Measurements from ENCODE around the gene KAT5.

Gene KAT5

GRCh38 chr11:65710421-65710820 is 1.6 kb upstream of the KAT5 start:
- Histone ChIP-seq H3K27me3 (ENCODE audit: control insufficient read depth in 1 of 2, insufficient read depth in 2 of 2, low read length in 2 of 2) (no peaks in the 10 kb centered on the region), H3K9me3 (ENCODE audit: control insufficient read depth in 2 of 2, low read length in 2 of 2) (no peaks in the 10 kb centered on the region), H3K36me3 (ENCODE audit: control insufficient read depth in 2 of 2, insufficient read depth in 2 of 2, low read length in 2 of 2) (peaks cover 21 to 22% of the 10 kb centered on the region in 2 donors), H3K4me1 (ENCODE audit: control insufficient read depth, insufficient read depth, low read length) (peaks cover 23% of the 10 kb centered on the region), H3K9ac (ENCODE audit: low read length in 2 of 2) (no peak overlapping the region), H3K4me3 (ENCODE audit: low read length in 2 of 2) (no peak overlapping the region), H3K27ac (ENCODE audit: low read length) (no peak overlapping the region)

DNA sequence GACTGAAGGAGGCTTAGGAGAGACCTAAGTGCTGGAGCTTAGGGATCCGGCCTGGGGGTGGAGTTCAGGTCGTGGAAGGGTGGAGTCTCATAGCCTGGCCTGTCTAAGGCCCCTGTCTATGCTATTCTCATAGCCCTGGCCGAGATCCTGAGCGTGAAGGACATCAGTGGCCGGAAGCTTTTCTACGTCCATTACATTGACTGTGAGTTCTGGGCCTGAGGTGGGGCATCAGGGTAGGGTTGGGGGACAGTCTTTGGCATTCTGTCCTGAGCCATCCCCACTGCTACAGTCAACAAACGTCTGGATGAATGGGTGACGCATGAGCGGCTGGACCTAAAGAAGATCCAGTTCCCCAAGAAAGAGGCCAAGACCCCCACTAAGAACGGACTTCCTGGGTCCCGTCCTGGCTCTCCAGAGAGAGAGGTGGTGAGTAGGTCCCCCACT is 603 bp downstream of the KAT5 start:
- Histone ChIP-seq H3K9ac (ENCODE audit: low read length in 2 of 2) (peak overlapping the region; percentile 95 to 98), H3K36me3 (ENCODE audit: control insufficient read depth in 2 of 2, insufficient read depth in 2 of 2, low read length in 2 of 2) (peaks cover 39 to 41% of the 10 kb centered on the region in 2 donors), H3K9me3 (ENCODE audit: control insufficient read depth in 2 of 2, low read length in 2 of 2) (no peaks in the 10 kb centered on the region), H3K4me1 (ENCODE audit: control insufficient read depth, insufficient read depth, low read length) (peaks cover 21% of the 10 kb centered on the region), H3K27ac (ENCODE audit: low read length) (peak overlapping the region; percentile 100), H3K4me3 (ENCODE audit: low read length in 2 of 2) (peak overlapping the region; percentile 84 to 88), H3K27me3 (ENCODE audit: control insufficient read depth in 1 of 2, insufficient read depth in 2 of 2, low read length in 2 of 2) (no peaks in the 10 kb centered on the region)

GRCh38 chr11:65713212-65713969 is 1.3 kb downstream of the KAT5 start:
- Histone ChIP-seq H3K4me1 (ENCODE audit: control insufficient read depth, insufficient read depth, low read length) (peaks cover 28% of the 10 kb centered on the region), H3K9me3 (ENCODE audit: control insufficient read depth in 2 of 2, low read length in 2 of 2) (no peaks in the 10 kb centered on the region), H3K36me3 (ENCODE audit: control insufficient read depth in 2 of 2, insufficient read depth in 2 of 2, low read length in 2 of 2) (peaks cover 46 to 48% of the 10 kb centered on the region in 2 donors), H3K27me3 (ENCODE audit: control insufficient read depth in 1 of 2, insufficient read depth in 2 of 2, low read length in 2 of 2) (no peaks in the 10 kb centered on the region), H3K9ac (ENCODE audit: low read length in 2 of 2) (peak overlapping the region; percentile 95 to 98), H3K4me3 (ENCODE audit: low read length in 2 of 2) (peak overlapping the region; percentile 84 to 88), H3K27ac (ENCODE audit: low read length) (peak overlapping the region; percentile 100)

- Histone ChIP-seq H3K9me3 (ENCODE audit: control insufficient read depth in 2 of 2, low read length in 2 of 2) (no peaks in the 10 kb centered on the region), H3K9ac (ENCODE audit: low read length in 2 of 2) (peak overlapping the region in 1 of 2 donors; percentile 2), H3K4me1 (ENCODE audit: control insufficient read depth, insufficient read depth, low read length) (peaks cover 38% of the 10 kb centered on the region)
These were observed 2.4 kb downstream of the KAT5 start for GRCh38 chr11:65714433-65714832.

DNA sequence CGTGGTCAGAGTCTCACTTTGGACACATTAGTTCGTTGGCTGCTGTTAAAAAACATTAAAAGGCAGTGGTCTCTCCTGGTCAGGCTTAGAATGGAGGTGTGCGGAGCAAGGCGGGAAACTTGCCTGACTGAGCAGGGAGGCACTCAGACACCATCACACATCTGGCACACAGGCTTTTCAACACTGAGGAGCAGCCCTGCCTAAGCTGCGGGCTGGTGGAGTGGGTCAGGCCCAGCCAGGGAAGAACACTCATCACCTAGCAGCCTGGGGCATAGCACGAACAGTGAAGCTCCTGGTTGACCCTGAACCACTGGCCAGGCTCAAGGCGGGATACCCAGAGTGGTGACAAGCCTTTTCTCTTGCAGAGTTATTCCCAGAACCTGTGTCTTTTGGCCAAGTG is 4.2 kb downstream of the KAT5 start:
- no peak overlapping the region for H3K9ac ChIP-seq (ENCODE audit: low read length in 2 of 2)
- H3K27ac ChIP-seq (ENCODE audit: low read length): no peak overlapping the region
- H3K4me1 ChIP-seq (ENCODE audit: control insufficient read depth, insufficient read depth, low read length): peaks cover 38% of the 10 kb centered on the region
- no peak overlapping the region for H3K4me3 ChIP-seq (ENCODE audit: low read length in 2 of 2)
- no peaks in the 10 kb centered on the region for H3K9me3 ChIP-seq (ENCODE audit: control insufficient read depth in 2 of 2, low read length in 2 of 2)
- no peaks in the 10 kb centered on the region for H3K27me3 ChIP-seq (ENCODE audit: control insufficient read depth in 1 of 2, insufficient read depth in 2 of 2, low read length in 2 of 2)
- peaks cover 51 to 57% of the 10 kb centered on the region in 2 donors for H3K36me3 ChIP-seq (ENCODE audit: control insufficient read depth in 2 of 2, insufficient read depth in 2 of 2, low read length in 2 of 2)

More at GRCh38 chr11:65714433-65714832, 2.4 kb downstream of the KAT5 start:
- peaks cover 51 to 57% of the 10 kb centered on the region in 2 donors for H3K36me3 ChIP-seq (ENCODE audit: control insufficient read depth in 2 of 2, insufficient read depth in 2 of 2, low read length in 2 of 2)
- H3K4me3 ChIP-seq (ENCODE audit: low read length in 2 of 2): no peak overlapping the region
- no peak overlapping the region for H3K27ac ChIP-seq (ENCODE audit: low read length)
- no peaks in the 10 kb centered on the region for H3K27me3 ChIP-seq (ENCODE audit: control insufficient read depth in 1 of 2, insufficient read depth in 2 of 2, low read length in 2 of 2)

DNA sequence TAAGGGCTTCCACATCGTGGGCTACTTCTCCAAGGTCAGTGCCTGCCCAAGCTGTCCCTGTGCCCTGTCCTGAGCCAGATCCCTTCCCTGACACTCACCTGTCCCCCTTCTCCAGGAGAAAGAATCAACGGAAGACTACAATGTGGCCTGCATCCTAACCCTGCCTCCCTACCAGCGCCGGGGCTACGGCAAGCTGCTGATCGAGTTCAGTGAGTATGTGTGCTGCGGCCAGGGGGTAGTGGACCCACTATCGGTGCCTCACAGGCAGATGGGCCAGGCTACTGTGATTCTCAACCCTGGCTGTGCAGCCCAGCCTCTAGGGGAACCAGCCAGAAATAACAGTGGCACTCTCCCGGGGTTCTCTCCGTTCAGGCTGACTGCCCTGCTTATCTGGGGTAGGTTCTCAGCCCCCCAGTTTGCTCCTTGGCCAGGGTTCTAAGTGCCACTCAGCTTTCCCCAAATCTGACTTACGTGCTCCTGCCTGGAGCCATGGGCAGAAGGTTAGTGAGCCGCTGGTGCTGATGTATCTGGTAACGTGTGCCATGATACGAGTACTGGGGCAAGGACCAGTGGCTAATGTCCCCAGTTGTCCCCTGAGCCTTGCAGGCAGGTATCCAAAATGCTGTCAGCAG is 4.8 kb downstream of the KAT5 start:
- no peak overlapping the region for H3K9ac ChIP-seq (ENCODE audit: low read length in 2 of 2)
- H3K4me3 ChIP-seq (ENCODE audit: low read length in 2 of 2): no peak overlapping the region
- no peaks in the 10 kb centered on the region for H3K9me3 ChIP-seq (ENCODE audit: control insufficient read depth in 2 of 2, low read length in 2 of 2)
- no peaks in the 10 kb centered on the region for H3K27me3 ChIP-seq (ENCODE audit: control insufficient read depth in 1 of 2, insufficient read depth in 2 of 2, low read length in 2 of 2)
- H3K36me3 ChIP-seq (ENCODE audit: control insufficient read depth in 2 of 2, insufficient read depth in 2 of 2, low read length in 2 of 2): peaks cover 51 to 57% of the 10 kb centered on the region in 2 donors
- H3K27ac ChIP-seq (ENCODE audit: low read length): no peak overlapping the region
- H3K4me1 ChIP-seq (ENCODE audit: control insufficient read depth, insufficient read depth, low read length): peaks cover 38% of the 10 kb centered on the region

DNA sequence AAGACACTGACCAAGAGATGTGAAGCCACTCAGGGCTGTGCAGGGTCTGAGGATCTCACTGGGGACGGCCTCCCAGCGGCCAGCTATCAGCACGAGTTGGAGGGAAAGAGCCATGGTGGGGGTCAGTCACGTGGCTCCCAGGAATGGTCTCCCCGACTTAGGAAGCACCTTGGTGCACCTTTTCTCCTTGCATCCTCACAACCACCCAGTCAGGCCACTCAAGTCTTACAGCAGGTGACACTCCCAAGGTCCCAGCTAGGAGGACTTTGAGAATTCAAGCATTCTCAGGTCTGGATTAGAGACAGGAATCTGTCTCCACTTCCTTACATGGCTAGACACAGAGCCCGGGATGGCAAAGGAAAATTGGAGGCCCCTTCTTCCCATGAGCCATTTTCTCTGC is 5.9 kb downstream of the KAT5 start:
- Histone ChIP-seq H3K4me3 (ENCODE audit: low read length in 2 of 2) (no peak overlapping the region), H3K4me1 (ENCODE audit: control insufficient read depth, insufficient read depth, low read length) (peaks cover 32% of the 10 kb centered on the region), H3K9ac (ENCODE audit: low read length in 2 of 2) (peak overlapping the region in 1 of 2 donors; percentile 29), H3K27ac (ENCODE audit: low read length) (no peak overlapping the region), H3K27me3 (ENCODE audit: control insufficient read depth in 1 of 2, insufficient read depth in 2 of 2, low read length in 2 of 2) (no peaks in the 10 kb centered on the region), H3K36me3 (ENCODE audit: control insufficient read depth in 2 of 2, insufficient read depth in 2 of 2, low read length in 2 of 2) (peaks cover 51 to 57% of the 10 kb centered on the region in 2 donors), H3K9me3 (ENCODE audit: control insufficient read depth in 2 of 2, low read length in 2 of 2) (no peaks in the 10 kb centered on the region)

DNA sequence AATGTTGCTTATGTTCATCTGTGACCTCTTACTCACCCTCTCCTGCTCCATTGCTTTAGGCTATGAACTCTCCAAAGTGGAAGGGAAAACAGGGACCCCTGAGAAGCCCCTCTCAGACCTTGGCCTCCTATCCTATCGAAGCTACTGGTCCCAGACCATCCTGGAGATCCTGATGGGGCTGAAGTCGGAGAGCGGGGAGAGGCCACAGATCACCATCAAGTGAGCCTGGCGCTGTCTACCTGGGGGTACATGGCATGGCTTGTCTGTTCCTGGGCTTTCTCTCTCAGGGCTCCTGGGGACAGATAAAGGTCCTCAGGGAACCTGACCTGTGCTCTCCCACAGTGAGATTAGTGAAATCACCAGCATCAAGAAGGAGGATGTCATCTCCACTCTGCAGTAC is 6.5 kb downstream of the KAT5 start:
- no peaks in the 10 kb centered on the region for H3K27me3 ChIP-seq (ENCODE audit: control insufficient read depth in 1 of 2, insufficient read depth in 2 of 2, low read length in 2 of 2)
- H3K9me3 ChIP-seq (ENCODE audit: control insufficient read depth in 2 of 2, low read length in 2 of 2): no peaks in the 10 kb centered on the region
- H3K27ac ChIP-seq (ENCODE audit: low read length): no peak overlapping the region
- H3K9ac ChIP-seq (ENCODE audit: low read length in 2 of 2): peak overlapping the region in 1 of 2 donors; percentile 21
- H3K4me3 ChIP-seq (ENCODE audit: low read length in 2 of 2): peak overlapping the region in 1 of 2 donors; percentile 94
- peaks cover 46 to 53% of the 10 kb centered on the region in 2 donors for H3K36me3 ChIP-seq (ENCODE audit: control insufficient read depth in 2 of 2, insufficient read depth in 2 of 2, low read length in 2 of 2)
- H3K4me1 ChIP-seq (ENCODE audit: control insufficient read depth, insufficient read depth, low read length): peaks cover 27% of the 10 kb centered on the region

DNA sequence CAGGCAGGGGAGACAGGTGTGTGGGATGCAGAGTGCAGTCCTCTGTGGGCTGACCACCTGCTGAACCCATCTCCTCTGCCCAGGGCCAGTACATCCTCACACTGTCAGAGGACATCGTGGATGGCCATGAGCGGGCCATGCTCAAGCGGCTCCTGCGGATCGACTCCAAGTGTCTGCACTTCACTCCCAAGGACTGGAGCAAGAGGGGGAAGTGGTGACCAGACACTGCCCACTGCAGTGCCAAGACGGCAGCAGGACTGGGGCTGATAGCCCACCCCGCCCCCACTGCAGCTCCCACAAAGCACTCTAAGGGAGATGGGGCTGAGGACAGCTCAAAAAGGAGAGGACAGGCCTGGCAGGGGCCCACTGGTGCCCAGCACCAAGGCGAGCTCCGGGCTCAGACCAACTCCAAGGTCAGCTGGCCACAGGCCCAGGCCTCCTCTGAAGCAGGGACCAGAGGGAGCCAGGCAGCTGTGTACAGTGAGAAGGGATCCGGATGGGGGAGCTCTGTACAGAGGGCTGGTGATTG is 7.0 kb downstream of the KAT5 start:
- no peaks in the 10 kb centered on the region for H3K9me3 ChIP-seq (ENCODE audit: control insufficient read depth in 2 of 2, low read length in 2 of 2)
- H3K9ac ChIP-seq (ENCODE audit: low read length in 2 of 2): peak overlapping the region; percentile 13 to 76
- peak overlapping the region in 1 of 2 donors; percentile 94 for H3K4me3 ChIP-seq (ENCODE audit: low read length in 2 of 2)
- H3K4me1 ChIP-seq (ENCODE audit: control insufficient read depth, insufficient read depth, low read length): peaks cover 27% of the 10 kb centered on the region
- H3K36me3 ChIP-seq (ENCODE audit: control insufficient read depth in 2 of 2, insufficient read depth in 2 of 2, low read length in 2 of 2): peaks cover 41 to 49% of the 10 kb centered on the region in 2 donors
- peak overlapping the region; percentile 66 for H3K27ac ChIP-seq (ENCODE audit: low read length)
- H3K27me3 ChIP-seq (ENCODE audit: control insufficient read depth in 1 of 2, insufficient read depth in 2 of 2, low read length in 2 of 2): no peaks in the 10 kb centered on the region

GRCh38 chr11:65719871-65720210 is 7.8 kb downstream of the KAT5 start:
- peak overlapping the region; percentile 81 to 94 for H3K4me3 ChIP-seq (ENCODE audit: low read length in 2 of 2)
- peaks cover 24% of the 10 kb centered on the region for H3K4me1 ChIP-seq (ENCODE audit: control insufficient read depth, insufficient read depth, low read length)
- peak overlapping the region; percentile 76 to 84 for H3K9ac ChIP-seq (ENCODE audit: low read length in 2 of 2)
- peak overlapping the region; percentile 66 for H3K27ac ChIP-seq (ENCODE audit: low read length)
- no peaks in the 10 kb centered on the region for H3K9me3 ChIP-seq (ENCODE audit: control insufficient read depth in 2 of 2, low read length in 2 of 2)
- H3K27me3 ChIP-seq (ENCODE audit: control insufficient read depth in 1 of 2, insufficient read depth in 2 of 2, low read length in 2 of 2): no peaks in the 10 kb centered on the region
- peaks cover 33 to 41% of the 10 kb centered on the region in 2 donors for H3K36me3 ChIP-seq (ENCODE audit: control insufficient read depth in 2 of 2, insufficient read depth in 2 of 2, low read length in 2 of 2)
